IPS DF 19.7 (cell line): Measurements from ENCODE around the gene NDUFA11.
"Not testable (repeated sequence)": the region's sequence is repeated elsewhere in the genome, so short reads cannot be mapped to it uniquely, and the experiment has no call there.

Experiments
- DNase-seq: peaks from one replicate; pipeline ENCODE4 v3.0.0-alpha.2; 2013; ENCODE audit warnings: low read depth, low spot score

NDUFA11 gene

DNA sequence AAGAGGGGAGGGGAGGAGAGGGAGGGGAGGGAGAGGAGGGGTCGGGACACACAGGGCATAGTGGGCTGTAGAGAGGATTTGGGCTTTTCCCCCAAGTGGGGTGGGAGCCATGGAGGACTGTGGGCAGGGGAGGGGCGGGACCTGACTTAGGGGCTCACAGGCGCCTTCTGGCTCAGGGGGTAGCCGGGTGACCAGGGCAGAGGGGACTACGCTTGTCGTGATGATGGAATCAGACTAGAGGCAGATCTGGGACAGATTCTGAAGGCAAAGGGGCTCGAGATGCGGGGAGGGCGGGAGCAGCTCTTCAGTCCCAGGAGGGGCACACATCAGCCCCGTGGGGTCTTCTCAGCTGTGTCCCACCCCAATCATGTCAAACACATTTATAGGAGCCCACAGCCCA lies 13.5 kb downstream of the NDUFA11 start:
- DNase-seq = no peak

DNA sequence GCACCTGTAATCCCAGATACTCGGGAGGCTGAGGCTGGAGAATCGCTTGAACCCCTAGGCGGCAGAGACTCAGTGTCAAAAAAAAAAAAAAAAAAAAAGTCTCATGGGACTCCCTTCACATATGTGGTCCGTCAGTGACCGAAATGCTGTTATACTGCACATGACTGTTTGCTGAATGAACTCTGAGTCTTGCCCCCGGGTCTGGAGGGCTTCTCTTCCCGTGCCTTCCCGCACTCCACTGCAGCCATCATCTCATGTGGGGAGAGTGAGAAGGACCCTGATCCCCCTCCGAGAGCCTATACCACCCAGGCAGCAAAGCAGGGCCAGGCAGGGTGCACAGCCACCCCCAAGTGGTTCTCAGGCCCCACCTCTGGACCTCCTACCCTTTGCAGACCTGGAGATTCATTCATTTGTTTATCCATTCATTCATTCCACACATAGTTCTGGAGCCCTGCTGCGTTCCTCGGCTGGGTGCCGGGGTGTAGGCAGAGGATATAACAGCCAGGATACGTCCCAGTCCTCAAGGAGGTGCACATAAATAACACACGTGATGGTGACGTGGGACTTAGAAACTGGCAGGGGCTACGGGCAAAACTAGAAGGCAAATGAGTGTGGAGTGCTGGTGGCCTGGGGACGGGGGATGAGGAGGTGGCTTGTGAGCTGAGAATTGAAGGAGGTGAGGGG lies 14.2 kb downstream of the NDUFA11 start:
- no peak for DNase-seq

DNA sequence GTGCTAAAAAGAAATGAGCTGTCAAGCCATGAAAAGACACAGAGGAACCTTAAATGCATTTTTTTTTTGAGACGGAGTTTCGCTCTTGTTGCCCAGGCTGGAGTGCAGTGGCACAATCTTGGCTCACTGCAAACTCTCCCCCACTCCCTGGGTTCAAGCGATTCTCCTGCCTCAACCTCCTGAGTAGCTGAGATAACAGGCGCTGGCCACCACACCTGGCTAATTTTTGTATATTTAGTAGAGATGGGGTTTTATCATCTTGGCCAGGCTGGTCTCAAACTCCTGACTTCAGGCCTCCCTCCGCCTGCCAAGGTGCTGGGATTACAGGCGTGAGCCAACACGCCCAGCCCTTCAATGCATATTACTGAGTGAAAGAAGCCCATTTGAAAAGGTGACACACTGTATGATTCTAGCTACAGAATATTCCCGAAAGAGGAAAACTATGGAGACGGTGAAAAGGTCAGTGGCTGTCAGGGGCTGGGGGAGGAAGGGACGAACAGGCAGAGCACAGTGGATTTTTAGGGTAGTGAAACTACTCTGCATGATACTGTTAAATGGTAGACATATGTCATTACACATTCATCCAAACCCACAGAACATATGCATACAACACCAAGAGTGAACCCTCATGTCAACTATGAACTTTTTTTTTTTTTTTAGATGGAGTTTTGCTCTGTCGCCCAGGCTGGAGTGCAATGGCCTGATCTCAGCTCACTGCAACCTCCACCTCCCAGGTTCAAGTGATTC lies 19.4 kb downstream of the NDUFA11 start:
- DNase-seq = not testable (repeated sequence)

DNA sequence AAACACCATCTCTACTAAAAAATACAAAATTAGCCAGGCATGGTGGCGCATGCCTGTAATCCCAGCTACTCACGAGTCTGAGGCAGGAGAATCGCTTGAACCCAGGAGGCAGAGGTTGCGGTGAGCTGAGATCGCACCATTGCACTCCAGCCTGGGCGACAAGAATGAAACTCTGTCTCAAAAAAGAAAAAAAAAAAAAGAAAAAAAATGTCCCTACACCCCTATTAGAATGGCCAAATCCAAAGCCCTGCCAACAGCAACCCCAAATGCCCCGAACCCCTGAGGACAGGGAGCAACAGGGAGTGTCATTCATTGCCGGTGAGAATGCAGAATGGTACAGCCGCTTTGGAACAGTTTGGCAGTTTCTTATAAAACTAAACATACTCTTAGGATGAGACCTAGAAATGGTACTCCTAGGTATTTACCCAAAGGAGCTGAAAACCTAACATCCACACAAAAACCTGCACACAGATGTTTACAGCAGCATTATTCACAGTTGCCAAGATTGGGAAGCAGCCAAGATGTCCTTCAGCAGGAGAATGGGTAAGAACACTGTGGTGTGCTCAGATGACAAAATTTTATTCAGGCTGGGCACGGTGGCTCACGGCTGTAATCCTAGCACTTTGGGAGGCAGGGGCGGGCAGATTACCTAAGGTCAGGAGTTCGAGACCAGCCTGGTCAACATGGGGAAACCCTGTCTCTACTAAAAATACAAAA lies 20.3 kb downstream of the NDUFA11 start:
- DNase-seq = not testable (repeated sequence)

DNA sequence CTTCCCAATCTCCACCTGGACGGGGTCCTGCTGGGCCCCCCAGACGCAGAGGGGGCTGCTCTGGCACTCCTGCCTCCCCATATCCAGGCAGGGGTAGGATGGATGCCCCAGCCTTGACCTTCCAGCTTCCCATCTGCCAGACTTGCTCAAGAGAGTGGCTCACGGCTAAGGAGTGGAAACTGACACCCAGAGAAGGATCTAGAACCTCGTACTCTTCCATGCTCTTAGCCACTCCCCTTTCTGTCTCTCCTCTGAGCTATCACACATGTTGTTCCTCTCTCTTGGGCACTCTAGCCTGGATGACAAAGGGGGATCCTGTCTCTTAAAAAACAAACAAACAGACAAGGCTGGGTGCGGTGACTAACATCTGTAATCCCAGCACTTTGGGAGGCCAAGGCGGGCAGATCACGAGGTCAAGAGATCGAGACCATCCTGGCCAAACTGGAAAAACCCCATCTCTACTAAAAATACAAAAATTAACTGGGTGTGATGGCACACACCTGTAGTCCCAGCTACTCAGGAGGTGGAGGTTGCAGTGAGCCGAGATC lies 21.1 kb downstream of the NDUFA11 start:
- no peak for DNase-seq

DNA sequence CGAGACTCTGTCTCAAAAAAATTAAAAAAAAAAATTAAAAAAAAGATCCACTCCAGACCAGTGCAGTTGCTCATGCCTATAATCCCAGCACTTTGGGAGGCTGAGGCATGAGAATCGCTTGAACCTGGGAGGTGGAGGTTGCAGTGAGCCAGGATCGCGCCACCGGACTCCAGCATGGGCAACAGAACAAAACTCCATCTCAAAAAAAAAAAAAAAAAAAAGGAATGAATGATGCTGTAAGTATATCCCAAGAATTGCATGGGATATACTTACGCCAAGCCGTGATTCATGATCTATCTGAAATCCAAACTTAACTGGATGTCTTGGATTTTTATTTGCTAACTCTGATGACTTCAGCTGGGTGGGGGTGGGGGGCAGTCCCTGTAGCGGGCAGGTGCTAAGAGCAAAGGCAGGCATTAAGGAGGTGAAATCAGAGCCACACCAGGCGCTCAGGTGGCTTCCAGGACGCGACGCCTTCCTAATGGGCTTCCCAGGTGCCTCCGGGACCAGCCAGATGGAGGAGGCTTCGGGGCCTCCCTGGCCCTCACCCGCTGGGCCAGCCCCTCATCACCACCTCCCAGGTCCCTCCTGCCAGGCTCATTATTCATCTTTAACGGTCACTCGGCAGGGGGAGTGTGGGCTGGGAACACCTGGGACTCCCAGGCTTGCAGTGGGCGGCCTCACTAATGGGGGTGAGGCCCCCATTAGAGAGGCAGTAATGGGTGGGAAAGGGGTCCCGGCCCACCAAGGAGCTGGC lies 21.9 kb downstream of the NDUFA11 start:
- no peak for DNase-seq

DNA sequence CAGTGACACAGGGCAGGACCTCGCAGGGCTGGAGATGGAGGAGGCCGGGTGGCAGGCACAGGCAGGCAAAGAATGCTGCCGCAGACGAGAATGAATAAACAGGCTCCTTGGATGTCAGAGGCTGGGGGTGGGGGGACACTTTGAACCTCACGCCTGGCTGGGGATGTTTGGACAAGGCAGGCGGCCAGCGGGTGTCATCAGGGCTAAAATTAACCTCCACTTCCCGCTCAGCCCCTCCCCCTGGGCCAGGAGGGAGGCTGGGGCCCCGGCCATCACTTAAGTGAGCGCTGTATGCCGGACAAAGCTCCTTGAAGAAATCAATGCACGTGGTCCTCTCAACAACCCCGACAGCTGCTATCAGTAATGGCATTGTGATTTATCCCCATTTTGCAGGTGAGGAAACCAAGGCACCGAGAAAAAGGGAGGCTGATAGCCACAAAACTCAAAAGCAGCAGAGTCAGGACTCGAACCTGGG lies 22.9 kb downstream of the NDUFA11 start:
- DNase-seq = no peak

DNA sequence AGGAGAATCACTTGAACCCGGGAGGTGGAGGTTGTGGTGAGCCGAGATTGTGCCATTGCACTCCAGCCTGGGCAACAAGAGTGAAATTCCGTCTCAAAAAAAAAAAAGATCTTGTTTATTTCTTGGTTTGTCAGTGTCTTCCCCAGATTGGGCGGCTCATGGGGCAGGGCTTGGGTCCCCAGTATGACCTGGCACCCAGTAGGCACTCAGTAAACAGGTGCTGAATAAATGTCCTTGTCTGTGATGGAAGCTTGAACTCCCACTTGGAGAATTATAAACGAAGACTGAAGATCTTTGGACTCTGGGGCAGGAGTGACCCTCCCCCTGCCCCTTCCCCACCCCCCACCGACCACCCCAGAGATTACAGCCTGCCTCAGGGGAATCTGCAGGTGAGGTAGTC lies 23.4 kb downstream of the NDUFA11 start:
- DNase-seq = no peak

DNA sequence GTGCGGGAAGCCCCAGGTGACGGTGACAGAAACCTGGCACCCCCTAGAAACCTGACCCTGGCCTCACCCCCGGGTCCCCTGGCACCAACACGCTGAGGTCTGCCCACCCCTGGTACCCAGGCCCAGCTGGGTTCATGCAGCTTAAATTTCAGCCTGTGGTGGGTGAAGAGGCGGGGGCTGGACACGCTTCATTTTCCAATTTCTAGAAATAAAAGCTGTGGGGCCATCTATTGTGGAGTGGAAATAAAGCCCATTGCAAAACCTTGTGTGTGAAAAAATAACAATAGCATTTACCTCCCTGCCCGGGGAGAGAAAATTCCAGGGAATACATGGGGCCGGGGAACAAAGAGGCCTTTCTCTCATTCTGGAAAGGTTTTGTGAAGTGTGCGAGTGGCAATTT lies 25.7 kb downstream of the NDUFA11 start:
- DNase-seq = no peak

DNA sequence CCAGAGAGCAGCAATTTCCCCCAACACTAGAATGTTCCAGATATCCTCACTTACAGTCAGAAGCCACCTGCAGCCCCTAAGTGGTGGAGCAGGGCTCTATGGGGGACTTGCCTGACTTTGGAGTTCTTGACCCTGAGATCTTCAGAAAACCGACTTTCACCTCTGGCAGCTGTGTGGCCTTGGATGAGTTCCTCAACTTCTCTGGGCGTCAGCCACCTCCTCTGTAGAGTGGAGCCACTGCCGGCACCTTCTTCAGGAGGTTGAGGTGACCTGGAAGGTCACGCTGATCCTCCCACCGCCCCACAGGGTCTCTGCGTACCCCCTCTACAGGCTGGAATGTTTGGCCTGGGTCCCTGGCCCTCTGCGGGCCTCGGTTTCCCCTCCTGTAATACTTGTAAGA lies 26.2 kb downstream of the NDUFA11 start:
- no peak for DNase-seq

DNA sequence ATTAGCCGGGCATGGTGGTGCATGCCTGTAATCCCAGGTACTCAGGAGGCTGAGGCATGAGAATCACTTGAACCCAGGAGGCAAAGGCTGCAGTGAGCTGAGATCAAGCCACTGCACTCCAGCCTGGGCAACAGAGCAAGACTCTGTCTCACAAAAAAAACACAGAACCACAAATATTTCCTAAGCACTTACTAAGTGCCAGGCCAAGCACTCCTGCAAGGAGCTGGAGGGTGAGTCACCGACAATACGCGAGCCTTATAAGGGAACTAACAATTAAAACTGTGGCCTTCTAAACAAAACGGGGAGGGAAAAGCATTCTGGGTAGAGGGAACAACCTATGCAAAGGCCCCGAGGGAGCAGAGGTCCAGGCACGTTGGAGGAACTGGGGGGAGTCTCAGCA lies 29.1 kb downstream of the NDUFA11 start:
- DNase-seq = not testable (repeated sequence)

DNA sequence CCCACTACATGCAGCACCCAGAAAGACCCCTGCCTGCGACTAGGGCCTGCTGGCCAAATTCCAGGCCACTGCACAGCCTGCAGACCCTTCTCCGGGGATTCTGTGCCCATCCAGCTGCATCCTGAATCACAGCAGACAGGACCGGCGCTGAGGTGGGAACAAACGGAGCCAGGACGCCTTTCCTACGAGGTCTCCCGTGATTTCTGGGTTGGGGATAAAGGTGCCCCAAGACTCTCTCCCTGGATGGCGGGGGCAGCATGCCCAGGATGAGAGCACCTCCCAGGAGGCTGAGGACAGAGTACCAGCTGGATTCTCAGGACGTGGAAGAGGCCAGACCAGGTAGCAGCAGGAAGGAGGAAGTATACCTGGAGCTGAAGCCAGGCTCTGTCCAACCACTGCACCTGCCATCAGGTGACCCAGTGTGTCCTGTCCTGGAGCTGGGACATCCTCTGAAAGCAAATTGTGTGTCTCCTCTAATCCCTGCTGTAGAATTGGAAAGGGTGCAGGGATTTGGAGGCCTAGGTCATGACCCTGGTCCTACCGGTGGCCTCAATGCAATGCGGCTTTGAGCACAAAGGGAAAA lies 29.9 kb downstream of the NDUFA11 start:
- no peak for DNase-seq

DNA sequence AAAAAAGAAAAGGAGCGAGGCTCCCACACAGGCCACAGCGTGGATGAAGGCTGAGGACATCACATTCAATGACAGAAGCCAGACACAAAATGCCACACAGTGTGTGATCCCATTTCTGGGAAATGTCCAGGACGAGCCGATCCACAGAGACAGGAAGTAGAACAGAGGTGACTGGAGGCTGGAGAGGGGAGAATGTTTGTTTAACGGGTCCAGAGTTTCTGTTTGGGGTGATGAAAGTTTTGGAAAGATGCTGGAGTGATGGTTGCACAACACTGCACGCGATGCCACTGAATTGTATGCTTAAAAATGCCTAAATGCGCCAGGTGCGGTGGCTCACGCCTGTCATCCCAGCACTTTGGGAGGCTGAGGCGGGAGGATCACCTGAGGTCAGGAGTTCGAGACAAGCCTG lies 32.6 kb downstream of the NDUFA11 start:
- DNase-seq = no peak

DNA sequence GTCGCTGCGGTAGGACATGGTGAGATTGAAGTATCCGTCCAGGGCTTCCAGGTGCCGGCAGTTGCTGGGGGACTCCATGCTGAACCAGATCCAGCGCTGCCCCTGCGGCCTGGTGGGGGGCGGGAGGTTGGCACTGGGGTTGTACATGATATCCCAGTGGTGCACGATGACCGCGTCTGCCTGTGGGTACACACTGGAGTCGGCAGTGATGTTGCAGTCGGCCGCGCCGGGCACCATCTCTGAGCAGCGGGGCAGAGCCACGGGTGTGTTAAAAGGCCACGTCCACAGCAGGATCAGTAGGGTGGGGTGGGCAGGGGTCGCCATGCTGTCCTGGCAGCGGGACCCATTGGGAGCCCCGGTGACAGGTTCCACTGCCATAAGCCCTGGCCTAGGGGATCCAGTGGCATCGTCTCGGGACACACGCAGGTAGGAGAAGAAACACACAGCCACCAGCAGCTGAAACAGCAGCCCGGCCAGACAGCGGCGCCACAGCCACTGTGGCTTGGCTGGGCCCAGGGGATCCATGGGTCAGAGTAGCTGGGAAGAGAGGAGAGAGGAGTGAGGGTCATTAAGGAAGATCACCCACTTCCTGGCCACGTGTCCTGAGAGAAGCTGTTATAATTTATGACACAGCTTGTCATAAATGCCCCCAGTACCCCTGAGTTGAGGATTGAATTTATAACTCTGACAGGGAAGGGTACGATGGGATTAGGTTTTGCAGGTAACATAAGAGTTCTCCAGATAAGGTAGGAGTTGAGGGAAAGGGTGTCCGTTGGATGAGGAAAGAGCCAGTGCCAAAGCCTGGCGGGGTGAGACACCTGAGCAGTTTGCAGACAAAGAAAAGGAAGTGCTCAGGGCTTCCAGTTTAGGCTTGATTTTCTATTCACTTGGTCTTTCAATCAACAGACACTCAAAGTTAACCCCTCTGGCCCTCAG lies 36.1 kb downstream of the NDUFA11 start:
- no peak for DNase-seq

DNA sequence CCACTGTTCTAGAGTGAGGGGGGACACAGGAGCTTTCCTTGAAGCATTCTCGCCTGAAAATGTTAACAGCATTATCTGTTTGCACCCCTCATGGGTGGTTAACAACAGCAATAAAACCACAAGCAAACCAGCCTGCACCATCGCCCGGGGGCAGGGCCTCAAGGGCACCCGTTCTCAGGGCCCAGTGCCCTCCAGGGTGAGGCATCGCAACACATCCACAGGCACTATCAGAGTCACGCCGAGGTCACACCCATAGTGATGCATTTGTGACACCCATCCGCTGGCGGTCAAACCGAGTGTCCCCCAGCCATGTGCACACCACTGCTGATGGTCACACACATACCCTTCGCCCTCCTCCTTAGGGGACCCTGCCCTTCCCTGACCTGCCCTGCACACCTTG lies 37.8 kb downstream of the NDUFA11 start:
- DNase-seq = no peak

DNA sequence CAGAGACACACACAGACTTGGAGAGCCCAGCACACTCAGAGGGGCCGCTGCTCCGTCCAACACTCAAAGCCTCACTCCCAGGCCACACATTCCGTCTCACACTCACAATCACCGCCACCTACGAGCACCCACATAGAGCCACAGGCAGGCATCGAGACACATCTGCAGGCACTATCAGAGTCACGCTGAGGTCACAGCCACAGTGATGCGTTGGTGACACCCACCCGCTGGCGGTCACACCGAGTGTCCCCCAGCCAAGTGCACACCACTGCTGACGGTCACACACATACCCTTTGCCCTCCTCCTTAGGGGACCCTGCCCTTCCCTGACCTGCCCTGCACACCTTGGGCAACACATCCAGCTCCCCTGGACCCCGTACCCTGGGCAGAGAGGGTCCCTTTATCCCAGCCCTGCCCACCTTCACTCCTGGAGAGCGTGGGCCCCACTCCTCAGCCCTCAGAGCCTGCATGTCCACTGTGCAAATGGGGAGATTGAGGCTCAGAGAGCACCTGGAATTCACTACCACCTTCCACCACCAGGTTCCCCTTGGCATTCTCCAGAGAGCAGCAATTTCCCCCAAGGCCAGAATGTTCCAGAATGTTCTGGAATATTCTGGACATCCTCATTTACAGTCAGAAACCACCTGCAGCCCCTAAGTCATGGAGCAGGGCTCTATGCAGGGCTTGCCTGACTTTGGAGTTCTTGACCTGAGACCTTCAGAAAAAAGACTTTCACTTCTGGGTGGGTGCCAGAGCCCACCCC lies 38.7 kb downstream of the NDUFA11 start:
- DNase-seq = no peak

DNA sequence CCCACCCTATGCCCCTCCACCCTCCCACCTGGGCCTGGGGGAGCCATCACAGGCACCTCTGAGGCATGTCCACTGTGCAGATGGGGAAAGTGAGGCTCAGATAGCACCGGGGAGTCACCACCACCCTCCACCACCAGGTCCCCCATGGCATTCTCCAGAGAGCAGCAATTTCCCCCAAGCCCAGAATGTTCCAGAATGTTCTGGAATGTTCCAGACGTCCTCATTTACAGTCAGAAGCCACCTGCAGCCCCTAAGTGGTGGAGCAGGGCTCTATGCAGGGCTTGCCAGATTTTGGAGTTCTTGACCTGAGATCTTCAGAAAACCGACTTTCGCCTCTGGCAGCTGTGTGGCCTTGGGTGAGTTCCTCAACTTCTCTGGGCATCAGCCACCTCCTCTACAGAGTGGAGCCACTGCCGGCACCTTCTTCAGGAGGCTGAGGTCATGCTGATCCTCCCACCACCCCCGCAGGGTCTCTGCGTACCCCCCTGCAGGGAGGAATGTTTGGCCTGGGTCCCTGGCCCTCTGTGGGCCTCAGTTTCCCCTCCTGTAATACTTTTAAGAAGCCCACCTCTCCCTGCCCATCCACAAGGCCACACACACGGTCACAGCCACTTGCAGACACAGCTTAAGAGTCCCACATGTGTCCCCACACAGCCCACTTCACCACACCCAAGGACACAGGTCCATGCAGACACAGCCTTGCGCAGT lies 39.4 kb downstream of the NDUFA11 start:
- DNase-seq = no peak

DNA sequence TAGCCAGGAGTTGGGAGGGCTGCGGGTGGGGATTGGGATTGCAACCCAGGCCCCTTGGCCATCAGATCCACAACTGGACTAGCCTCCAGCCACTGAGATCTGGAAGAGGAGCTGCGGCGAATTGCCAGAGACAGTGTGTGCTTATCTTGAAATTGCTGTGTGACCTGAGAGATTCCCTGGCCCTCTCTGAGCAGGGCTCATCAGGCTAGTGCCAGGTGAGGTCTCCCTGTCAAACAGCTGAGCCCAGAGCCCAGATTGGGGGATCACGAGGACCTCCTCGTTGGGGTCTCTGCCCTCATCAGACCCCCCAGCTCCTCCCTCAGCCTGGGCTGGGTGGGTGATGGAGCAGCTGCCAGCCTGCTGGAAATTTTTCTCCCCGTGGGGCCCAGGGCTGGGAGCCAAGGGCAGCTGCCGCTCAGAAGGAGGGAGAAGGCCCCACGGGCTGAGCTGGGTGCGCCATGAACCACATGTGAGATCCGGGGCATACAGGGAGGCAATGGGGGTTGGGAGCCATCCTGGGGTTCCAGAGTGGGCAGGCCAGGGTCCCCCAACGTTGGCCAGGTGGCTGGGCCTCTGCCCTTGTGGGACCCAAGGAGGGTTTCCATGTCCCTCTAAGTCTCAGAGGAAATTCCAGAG lies 40.4 kb downstream of the NDUFA11 start:
- DNase-seq = no peak
